Activated CD4-positive, alpha-beta T cell treated with anti-CD3 and anti-CD28 coated beads, Interleukin-10, Interleukin-2, amounts not matched to agents 100 ng/mL and 50 ng/mL, durations not matched to agents 16 hours and 8 hours (primary cell): ENCODE measurements around the gene IGSF9.
"Not testable (repeated sequence)": the region's sequence is repeated elsewhere in the genome, so short reads cannot be mapped to it uniquely, and the experiment has no call there.

ENCODE experiments used
- DNase-seq: peaks from one replicate; pipeline ENCODE4 v3.0.0-alpha.2; 2020

The IGSF9 gene

GRCh38 chr1:159917533-159918351 is 27.7 kb downstream of the IGSF9 start:
- no peak for DNase-seq

DNA sequence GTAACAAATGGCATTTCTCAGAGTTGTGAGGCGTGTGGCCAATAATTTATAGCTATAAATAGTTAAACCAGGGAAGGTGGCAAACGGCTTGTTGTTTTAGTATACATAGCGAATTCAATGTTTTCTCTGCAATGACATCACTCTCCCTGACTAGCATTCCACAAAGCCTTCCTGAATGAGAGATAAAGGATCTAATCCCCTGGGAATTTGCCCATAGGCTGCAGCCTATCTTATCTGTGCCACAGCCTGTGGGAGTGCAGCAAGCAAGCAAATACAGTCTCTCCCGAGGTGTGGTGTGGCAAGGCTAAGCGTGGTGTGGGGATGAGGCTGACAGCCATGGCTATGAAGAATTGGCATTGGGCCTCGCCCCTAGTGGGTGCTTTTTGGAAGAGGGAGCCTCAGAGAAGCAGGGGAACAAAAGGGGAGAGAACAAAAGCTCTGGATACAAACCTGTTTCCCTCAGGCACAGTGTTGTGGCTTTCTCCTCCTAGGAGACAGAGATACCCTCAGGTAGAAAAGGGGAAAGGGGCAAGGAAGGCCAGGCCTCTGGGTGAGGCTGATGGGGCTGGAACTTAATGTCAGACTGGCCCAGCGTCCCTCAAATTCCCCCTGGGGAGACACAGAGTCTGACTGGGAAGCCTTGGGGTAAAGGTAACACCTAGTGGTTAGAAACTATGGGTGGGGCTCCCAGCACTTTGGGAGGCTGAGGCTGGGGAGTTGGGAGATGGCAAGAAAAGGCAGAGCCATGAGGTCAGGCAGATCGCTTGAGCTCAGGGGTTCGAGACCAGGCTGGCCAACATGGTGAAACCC is 29.0 kb downstream of the IGSF9 start:
- no peak for DNase-seq

DNA sequence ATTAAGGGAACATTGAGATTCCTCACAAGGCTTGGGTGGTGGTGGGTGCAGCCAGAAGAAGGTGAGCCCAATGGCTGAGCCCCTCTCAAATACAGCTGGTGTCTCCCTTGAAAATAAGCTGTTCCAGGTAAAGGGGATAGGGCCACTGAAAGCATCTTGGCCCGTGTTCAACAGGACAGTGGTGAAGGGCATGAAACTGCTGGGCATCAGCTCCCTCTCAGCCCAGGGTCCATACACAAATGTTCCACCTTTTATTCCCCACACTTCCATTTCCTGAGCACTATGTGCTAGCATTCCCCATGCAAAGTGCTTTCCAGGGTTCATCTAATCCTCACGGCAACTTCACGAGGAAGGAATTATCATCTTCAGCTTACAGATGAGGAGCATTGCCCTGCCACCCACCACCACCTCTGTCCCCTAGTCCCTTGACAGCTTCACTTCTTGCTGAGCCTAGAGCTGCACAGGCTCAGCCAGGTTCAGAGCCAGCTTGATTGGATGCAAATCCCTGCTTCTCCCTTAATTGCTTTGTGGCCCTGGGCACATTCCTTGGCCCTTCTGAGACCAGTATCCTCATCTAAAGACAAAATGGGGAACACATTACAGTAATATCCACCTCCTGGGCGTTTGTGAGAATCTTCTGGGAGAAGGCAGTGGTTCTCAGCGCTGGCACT is 29.7 kb downstream of the IGSF9 start:
- no peak for DNase-seq

DNA sequence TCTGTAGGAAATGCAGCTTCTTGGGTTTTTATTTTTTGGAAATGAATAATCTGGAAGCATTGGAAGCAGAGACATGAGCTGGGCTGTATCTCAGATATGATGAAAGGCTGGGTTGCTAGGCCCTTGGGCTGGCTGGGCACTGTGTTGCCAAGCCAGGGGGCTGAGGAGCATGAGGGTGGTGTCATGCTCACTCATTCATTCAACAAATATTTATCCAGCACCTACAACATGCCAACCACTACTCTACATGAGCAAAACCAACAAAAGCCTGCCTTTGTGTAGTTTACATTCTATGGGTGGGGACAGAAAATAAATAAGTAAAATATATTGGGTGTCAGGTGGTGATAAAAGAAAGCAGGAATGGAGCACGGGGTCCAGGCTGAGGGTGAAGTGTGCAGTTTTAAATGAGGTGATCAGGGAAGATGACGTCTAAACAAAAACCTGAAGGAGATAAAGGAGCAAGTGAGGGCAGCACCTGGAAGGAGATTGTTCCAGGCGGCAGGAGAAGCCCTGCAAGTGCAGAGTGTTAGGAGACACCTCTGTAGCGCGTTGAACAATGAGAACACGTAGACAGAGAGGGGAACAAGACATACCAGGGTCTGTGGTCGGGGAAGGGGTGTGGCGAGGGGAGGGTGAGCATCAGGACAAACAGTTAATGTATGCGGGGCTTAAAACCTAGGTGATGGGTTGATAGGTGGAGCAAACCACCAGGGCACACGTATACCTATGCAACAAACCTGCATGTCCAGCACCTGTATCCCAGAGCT is 31.0 kb downstream of the IGSF9 start:
- no peak for DNase-seq

- no peak for DNase-seq
Observed at GRCh38 chr1:159913451-159914192, 31.8 kb downstream of the IGSF9 start.

GRCh38 chr1:159911326-159912070 is 33.9 kb downstream of the IGSF9 start:
- DNase-seq, result peak; percentile 36

- DNase-seq, result no peak
Observed at GRCh38 chr1:159908031-159908940, 37.1 kb downstream of the IGSF9 start.

DNA sequence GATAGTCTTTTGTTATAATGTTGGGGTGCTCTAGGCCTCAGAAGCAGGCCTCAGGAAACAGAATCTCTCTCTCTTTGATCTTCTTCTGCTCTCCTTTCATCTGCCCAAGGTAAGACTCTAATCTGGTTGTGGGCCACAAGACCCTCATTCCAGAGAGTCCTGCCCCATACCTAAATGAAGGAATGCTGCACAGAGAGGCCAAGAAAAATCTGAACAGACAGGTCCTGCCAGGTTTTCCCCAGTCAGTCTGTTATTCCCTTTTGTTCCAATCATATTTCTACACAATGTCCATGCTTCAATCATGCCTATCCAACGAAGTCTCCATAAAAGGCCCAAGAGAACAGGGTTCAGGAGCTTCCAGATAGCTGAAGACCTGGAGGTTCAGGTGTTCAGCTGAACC is 38.5 kb downstream of the IGSF9 start:
- DNase-seq, result no peak

DNA sequence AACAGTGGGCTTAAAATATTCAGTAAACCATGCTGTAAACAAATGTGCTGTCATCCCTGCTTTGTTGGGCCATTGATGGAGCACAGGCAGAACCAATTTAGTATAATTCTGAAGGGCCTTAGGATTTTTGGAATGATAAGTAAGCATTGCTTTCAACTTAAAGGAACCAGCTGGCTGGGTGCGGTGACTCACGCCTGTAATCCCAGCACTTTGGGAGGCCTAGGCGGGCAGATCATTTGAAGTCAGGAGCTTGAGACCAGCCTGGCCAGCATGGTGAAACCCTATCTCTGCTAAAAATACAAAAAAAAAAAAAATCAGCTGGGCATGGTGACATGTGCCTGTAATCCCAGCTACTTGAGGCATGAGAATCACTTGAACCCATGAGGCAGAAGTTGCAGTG is 41.4 kb downstream of the IGSF9 start:
- DNase-seq, result not testable (repeated sequence)

DNA sequence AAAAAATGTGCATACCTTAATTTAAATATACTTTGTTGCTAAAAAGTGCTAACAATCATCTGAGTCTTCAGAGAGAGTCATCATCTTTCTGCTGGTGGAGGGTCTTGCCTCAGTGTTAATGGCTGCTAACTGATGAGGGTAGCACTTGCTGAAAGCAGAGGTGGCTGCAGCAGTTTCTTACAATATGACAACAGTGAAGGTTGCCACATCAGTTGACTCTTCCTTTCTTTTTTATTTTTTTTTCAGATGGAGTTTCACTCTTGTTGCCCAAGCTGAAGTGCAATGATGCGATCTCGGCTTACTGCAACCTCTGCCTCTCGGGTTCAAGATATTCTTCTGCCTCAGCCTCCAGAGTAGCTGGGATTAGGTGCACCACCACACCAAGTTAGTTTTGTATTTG is 42.9 kb downstream of the IGSF9 start:
- DNase-seq, result no peak

- no peak for DNase-seq
Observed at GRCh38 chr1:159900755-159901360, 44.6 kb downstream of the IGSF9 start.

DNA sequence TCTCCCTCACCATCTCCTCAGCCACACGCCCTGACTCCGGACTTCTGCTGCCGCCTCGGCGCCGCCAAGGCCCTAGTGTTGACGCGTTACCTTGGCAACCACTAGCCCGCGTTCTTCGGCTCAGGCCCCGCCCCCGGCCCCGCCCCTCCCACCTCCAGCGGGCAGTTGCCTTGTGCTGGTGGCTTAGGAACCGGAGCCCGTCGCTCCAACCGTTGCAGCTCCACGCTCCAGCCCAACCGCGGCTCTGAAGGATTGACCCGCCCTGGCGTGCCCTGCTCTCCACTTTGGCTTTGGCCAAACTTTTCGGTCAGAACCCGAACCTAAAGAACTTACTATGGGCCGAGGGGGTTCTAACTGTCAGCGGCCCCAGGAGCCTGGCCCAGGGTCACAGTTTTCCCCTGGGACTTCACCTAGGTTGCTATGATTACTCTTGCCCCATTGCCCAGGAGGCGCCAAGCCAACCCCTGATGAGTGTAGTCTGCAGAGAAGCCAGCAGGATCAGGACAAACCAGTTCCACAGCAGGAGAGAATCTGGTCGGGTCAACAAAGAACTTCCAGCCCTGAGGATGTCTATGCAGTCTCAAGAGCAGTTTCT is 45.2 kb downstream of the IGSF9 start, which contains the start of gene CFAP45:
Gene CFAP45 (minus strand): TSS at position 80 of the 595 bp plus-strand sequence. CDS start 67 bp downstream, at position 13.
- no peak for DNase-seq

DNA sequence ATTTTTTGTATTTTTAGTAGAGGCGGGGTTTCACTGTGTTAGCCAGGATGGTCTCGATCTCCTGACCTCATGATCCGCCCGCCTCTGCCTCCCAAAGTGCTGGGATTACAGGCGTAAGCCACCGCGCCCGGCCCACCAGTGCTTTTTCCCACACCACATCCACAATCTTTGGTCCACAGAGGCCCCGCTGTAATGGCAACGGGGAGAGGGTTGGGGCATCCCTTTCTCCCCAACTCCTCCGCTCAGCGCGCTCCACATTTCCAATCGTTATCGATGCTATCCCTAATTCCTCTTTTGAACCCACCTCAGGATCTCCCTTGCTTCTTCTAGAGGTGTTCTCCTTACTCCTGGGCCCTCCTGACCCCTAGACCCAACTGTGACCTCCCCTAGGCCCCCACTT is 45.8 kb downstream of the IGSF9 start:
- not testable (repeated sequence) for DNase-seq

DNA sequence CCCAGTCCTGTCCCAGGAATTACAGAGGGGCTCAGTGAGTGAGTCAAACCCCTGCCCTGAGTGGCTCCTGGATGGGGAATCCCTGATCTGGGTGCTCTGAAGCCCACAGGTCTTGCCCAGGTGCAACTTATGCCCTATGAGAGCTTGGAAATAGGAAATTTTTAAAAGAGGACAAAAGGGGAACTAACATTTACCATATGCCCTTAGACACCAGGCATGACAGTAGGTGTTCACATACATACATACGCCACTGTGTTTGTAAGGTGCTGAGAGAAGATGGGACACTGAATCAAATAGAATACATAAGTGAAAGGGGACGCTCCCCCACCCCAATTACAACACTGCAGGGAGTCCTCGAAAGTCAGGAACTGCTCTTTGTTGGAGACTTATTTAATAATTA is 46.9 kb downstream of the IGSF9 start:
- no peak for DNase-seq

GRCh38 chr1:159897962-159898361 is 47.5 kb downstream of the IGSF9 start:
- no peak for DNase-seq

GRCh38 chr1:159896546-159896930 is 48.9 kb downstream of the IGSF9 start:
- no peak for DNase-seq

- no peak for DNase-seq
Observed at GRCh38 chr1:159895836-159896545, 49.4 kb downstream of the IGSF9 start.

DNA sequence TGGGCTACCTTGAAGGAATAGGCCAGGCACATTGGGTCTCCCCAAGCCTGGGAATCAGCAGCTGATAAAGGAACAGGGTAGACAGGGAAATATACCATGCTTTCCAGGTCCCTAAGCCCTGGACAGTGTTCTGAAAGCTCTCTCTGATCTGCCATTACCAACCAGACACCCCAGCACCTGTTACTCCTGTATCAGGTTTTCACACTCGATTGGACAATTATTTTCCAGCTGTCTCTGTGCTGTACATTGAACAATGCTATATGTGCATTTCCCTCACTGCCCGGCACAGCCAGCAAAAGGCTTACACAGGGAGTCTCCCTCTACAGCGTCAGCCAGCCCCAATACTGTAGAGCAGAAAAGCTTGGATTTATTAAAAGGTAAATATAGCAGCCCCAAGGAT is 50.1 kb downstream of the IGSF9 start:
- no peak for DNase-seq

GRCh38 chr1:159892944-159893343 is 52.5 kb downstream of the IGSF9 start:
- DNase-seq, result no peak
